ENCODE data around the gene ADISSP.

DNA sequence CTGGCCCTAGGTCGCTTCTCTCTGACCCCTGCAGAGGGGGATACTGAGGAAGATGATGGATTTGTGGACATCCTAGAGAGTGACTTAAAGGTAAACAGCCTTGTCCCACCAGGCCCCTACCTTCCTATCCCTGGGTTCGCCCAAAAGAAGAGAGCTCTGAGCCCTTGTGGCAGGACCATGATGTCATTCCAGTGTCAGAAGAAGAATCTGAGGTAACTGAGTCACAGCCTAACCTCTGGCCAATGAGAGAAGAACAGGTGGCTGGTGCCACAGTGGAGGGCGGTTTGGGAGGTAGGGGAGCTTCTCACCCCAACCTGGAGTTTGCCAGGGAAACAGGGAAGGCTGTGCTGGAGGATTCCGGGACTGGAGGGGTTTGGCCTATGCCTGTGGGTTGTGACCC, 33.7 kb upstream of the ADISSP start:
- TF ChIP-seq POLR2A (IDR thresholded peaks at IDR 0.05) (no peak), EP300 (IDR thresholded peaks at IDR 0.05) (no peak)
- TF ChIP-seq, protein P1, sequence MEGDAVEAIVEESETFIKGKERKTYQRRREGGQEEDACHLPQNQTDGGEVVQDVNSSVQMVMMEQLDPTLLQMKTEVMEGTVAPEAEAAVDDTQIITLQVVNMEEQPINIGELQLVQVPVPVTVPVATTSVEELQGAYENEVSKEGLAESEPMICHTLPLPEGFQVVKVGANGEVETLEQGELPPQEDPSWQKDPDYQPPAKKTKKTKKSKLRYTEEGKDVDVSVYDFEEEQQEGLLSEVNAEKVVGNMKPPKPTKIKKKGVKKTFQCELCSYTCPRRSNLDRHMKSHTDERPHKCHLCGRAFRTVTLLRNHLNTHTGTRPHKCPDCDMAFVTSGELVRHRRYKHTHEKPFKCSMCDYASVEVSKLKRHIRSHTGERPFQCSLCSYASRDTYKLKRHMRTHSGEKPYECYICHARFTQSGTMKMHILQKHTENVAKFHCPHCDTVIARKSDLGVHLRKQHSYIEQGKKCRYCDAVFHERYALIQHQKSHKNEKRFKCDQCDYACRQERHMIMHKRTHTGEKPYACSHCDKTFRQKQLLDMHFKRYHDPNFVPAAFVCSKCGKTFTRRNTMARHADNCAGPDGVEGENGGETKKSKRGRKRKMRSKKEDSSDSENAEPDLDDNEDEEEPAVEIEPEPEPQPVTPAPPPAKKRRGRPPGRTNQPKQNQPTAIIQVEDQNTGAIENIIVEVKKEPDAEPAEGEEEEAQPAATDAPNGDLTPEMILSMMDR (IDR thresholded peaks at IDR 0.05), result no peak

Measured in gastroesophageal sphincter (tissue), 3 donors.